ENCODE data around the gene TMEM270.

The TMEM270 gene

GRCh38 chr7:73865738-73866445 is 4.9 kb downstream of the TMEM270 start:
- Histone ChIP-seq H3K27ac (no peak overlapping the region), H3K4me2 (no peak overlapping the region), H3K4me3 (no peak overlapping the region), H3K9ac (no peak overlapping the region), H3K27me3 (no peaks in the 10 kb centered on the region), H3K36me3 (no peaks in the 10 kb centered on the region), H3K4me1 (peaks cover 0 to 3% (median 0%) of the 10 kb centered on the region in 10 experiments; a peak in 5 of 20 replicates), H3K9me3 (replicated peaks in 1 of 11) (no peaks in the 10 kb centered on the region), H4K20me1 (0 out of 22 replicates have a peak, but pooled peaks cover 0 to 2% (median 0%) of the 10 kb centered on the region in 11 experiments)
- TF ChIP-seq Cebpa-rat (IDR thresholded peaks at IDR 0.05) = no peak

- Histone ChIP-seq H3K27me3 (no peaks in the 10 kb centered on the region), H3K36me3 (no peaks in the 10 kb centered on the region), H3K4me1 (peaks cover 0 to 8% (median 4%) of the 10 kb centered on the region in 10 experiments; a peak in 13 of 20 replicates), H3K4me3 (no peak overlapping the region), H3K9me3 (replicated peaks in 1 of 11) (no peaks in the 10 kb centered on the region), H3K4me2 (no peak overlapping the region), H4K20me1 (0 out of 22 replicates have a peak, but pooled peaks cover 0 to 3% (median 0%) of the 10 kb centered on the region in 11 experiments), H3K27ac (no peak overlapping the region), H3K9ac (no peak overlapping the region)
- TF ChIP-seq Cebpa-rat (IDR thresholded peaks at IDR 0.05) = no peak
These were observed 5.4 kb downstream of the TMEM270 start for GRCh38 chr7:73866446-73866767.

DNA sequence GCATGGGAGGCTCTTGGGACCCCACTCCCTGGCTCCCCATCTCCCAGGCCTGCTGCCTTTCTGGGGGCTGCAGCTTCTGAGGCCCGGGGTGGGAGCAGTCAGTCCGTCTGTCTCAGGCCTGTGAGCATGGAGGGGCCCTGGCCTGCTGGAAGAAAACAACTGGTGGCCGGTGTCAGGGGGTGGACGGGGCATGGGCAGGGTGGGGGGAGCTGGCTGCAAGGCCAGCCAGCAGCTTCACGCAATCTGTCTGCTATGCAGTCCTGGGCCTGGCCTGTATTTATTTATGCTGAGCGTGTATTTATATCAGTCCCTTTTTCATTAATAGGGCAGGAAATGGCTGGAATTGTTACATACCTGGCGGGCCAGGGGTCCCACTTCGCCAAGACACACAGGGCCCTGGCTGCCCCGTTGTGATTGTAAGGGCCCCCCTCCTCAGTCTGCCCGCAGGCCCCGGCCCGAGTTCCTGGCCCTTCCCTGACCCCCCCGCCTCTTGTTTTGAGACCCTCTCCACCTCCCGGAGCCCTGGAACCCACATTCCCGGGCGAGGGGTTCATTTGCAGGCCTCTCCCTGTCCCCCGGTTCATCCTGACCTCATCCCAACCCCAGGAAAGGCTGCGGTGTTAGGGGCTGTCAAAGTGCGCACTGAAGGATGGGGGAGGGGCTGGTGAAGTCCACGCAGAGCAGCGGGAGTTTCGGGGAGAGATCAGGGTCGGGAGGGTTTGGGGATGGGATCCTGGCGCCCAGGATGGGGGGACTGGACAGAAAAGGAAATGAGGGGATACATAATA is 8.2 kb downstream of the TMEM270 start:
- Histone ChIP-seq H3K9ac (no peak overlapping the region), H3K9me3 (replicated peaks in 1 of 11) (no peaks in the 10 kb centered on the region), H4K20me1 (0 out of 22 replicates have a peak, but pooled peaks cover 0 to 4% (median 0%) of the 10 kb centered on the region in 11 experiments), H3K4me2 (no peak overlapping the region), H3K4me1 (peaks cover 0 to 20% (median 16%) of the 10 kb centered on the region in 10 experiments; a peak in 15 of 20 replicates), H3K36me3 (no peaks in the 10 kb centered on the region), H3K27ac (no peak overlapping the region), H3K4me3 (no peak overlapping the region), H3K27me3 (peaks cover 0 to 5% (median 0%) of the 10 kb centered on the region in 11 experiments; a peak in 2 of 22 replicates)
- TF ChIP-seq Cebpa-rat (IDR thresholded peaks at IDR 0.05) = no peak

DNA sequence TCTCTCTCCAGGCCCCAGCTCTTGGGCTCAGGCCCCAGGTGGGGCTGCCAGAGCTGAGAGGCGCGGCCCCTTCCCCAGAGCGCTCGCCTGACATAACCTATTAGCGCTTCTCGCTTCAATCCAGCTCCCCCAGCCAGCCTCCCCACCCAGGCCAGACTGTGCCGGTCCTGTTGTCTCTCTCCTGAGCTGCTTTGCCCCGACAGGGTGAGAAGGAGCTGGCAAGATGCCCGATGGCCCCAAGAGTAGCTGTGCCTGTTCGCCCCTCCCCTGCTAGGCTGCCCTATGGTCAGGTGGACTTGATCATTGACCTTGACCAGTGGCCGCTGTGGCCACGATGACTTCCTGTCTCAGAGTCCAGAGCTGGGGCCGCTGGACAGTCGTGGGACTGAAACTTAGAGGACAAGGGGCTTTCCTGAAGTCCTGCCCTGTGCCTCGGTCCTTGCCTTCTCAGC is 9.1 kb downstream of the TMEM270 start:
- H4K20me1 ChIP-seq = 0 out of 22 replicates have a peak, but pooled peaks cover 0 to 4% (median 0%) of the 10 kb centered on the region in 11 experiments
- no peak for TF ChIP-seq Cebpa-rat (IDR thresholded peaks at IDR 0.05)
- H3K27ac ChIP-seq = no peak overlapping the region
- H3K4me2 ChIP-seq = no peak overlapping the region
- H3K4me3 ChIP-seq = no peak overlapping the region
- no peak overlapping the region for H3K9ac ChIP-seq
- H3K4me1 ChIP-seq = peaks cover 0 to 20% (median 16%) of the 10 kb centered on the region in 10 experiments; a peak in 15 of 20 replicates
- H3K9me3 ChIP-seq (replicated peaks in 1 of 11) = no peaks in the 10 kb centered on the region
- peaks cover 0 to 5% (median 0%) of the 10 kb centered on the region in 11 experiments; a peak in 2 of 22 replicates for H3K27me3 ChIP-seq
- H3K36me3 ChIP-seq = no peaks in the 10 kb centered on the region

DNA sequence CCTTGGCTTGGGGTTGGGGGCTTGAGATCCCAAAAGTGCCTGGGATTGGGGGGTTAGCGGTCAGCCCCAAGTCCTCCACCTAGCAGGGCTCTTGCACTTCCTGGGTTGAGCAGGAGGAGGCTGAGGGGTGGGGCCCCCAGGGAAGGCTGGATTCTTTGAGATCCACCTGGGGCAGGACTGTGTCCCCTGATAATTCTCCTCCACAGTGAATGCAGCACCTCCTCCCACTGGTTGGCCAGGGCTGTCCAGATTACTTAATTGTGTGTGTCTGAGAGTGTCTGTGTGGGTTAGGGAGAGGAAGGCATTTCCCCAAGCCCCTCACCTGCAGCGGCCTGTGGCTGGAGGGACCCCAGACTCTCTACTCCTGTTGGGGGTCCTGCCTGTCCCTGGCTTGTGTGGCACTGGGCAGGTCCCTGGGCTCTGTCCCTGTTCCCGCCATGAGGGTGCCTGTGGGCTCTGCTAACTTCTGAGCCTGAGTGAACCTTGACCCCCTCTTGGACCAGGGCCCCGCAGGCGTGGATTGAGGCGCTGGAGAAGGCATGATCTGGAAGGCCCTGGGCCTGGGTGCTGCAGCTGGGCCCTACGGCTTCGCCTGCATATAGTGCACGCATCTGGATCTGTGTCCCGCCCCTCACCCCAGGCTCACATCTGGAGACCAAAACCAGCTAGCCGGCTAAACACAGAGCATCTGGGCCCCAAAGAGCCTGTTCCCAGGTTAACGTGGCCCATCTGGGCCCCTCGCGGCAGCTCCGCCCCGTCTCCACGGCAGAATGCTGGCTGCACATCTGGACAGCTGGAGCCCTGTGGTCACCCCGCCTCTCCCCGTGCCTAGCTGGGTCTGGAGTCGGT is 10.4 kb downstream of the TMEM270 start:
- H3K4me1 ChIP-seq = peaks cover 0 to 20% (median 16%) of the 10 kb centered on the region in 10 experiments; a peak in 15 of 20 replicates
- H3K9ac ChIP-seq = peak overlapping the region in 2 of 11 experiments; percentile 26 to 41; a peak in 2 of 22 replicates
- H3K36me3 ChIP-seq = no peaks in the 10 kb centered on the region
- peak overlapping the region in 9 of 11 experiments; percentile 37 to 80 (median 51); a peak in 17 of 22 replicates for H3K4me2 ChIP-seq
- H3K9me3 ChIP-seq (replicated peaks in 1 of 11) = no peaks in the 10 kb centered on the region
- peaks cover 0 to 5% (median 0%) of the 10 kb centered on the region in 11 experiments; a peak in 2 of 22 replicates for H3K27me3 ChIP-seq
- 0 out of 22 replicates have a peak, but pooled peaks cover 0 to 4% (median 0%) of the 10 kb centered on the region in 11 experiments for H4K20me1 ChIP-seq
- no peak overlapping the region for H3K4me3 ChIP-seq
- no peak overlapping the region for H3K27ac ChIP-seq
- no peak for TF ChIP-seq Cebpa-rat (IDR thresholded peaks at IDR 0.05)

- peak overlapping the region in 9 of 11 experiments; percentile 37 to 80 (median 51); a peak in 17 of 22 replicates for H3K4me2 ChIP-seq
- no peak overlapping the region for H3K27ac ChIP-seq
- 0 out of 22 replicates have a peak, but pooled peaks cover 0 to 4% (median 0%) of the 10 kb centered on the region in 11 experiments for H4K20me1 ChIP-seq
- H3K9ac ChIP-seq = peak overlapping the region in 2 of 11 experiments; percentile 26 to 41; a peak in 2 of 22 replicates
- no peak for TF ChIP-seq Cebpa-rat (IDR thresholded peaks at IDR 0.05)
- H3K4me1 ChIP-seq = peaks cover 0 to 25% (median 19%) of the 10 kb centered on the region in 10 experiments; a peak in 15 of 20 replicates
- no peaks in the 10 kb centered on the region for H3K9me3 ChIP-seq (replicated peaks in 1 of 11)
- peaks cover 0 to 5% (median 0%) of the 10 kb centered on the region in 11 experiments; a peak in 2 of 22 replicates for H3K27me3 ChIP-seq
- no peaks in the 10 kb centered on the region for H3K36me3 ChIP-seq
- no peak overlapping the region for H3K4me3 ChIP-seq
These were observed 11.3 kb downstream of the TMEM270 start for GRCh38 chr7:73872056-73872908.

GRCh38 chr7:73876361-73876760 is 15.4 kb downstream of the TMEM270 start:
- H3K36me3 ChIP-seq = no peaks in the 10 kb centered on the region
- no peak overlapping the region for H3K4me2 ChIP-seq
- H3K27ac ChIP-seq = no peak overlapping the region
- peaks cover 0 to 38% (median 32%) of the 10 kb centered on the region in 10 experiments; a peak in 16 of 20 replicates for H3K4me1 ChIP-seq
- H3K4me3 ChIP-seq = no peak overlapping the region
- H3K9me3 ChIP-seq (replicated peaks in 1 of 11) = no peaks in the 10 kb centered on the region
- H4K20me1 ChIP-seq = peaks cover 0 to 4% (median 0%) of the 10 kb centered on the region in 11 experiments; a peak in 1 of 22 replicates
- TF ChIP-seq Cebpa-rat (IDR thresholded peaks at IDR 0.05) = no peak
- no peak overlapping the region for H3K9ac ChIP-seq
- peaks cover 0 to 5% (median 0%) of the 10 kb centered on the region in 11 experiments; a peak in 2 of 22 replicates for H3K27me3 ChIP-seq
